ENCODE measurements around the gene ST7L. TPM values are rescaled to one million over a fixed set of nuclear protein-coding genes. Genes with fewer than 3 reads are reported as not detected.
A peak's percentile ranks its signal among the peaks of the same experiment; 100 is the strongest.

Gene ST7L
- total and polyA plus RNA-seq, 11 donors, result 6.9 to 20.3 (median 13.7) TPM

DNA sequence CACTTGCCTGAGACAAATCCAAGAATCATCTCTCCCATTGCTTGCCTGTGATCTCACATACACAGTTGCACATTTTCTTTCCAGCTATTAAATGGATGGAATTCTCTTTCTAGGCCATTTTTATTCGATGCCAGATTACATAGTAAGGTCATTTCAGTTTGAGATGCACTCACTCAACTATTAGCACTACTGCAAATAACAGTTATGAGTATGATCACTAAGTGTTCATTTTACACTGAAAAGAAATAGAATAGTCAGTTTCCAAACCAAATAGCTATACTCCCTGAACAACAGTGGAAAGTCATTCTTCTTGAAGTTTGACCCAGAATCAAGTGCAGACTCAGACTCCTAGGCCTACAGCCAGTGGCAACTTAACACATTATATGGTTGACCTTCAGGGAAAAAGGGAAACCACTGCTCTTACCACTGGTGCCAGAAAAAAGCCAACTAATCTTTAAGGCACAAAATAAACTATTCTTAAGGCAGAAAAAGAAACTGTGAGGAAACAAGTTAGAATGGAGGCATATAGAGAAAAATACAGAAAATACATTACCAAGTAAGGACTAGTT lies 78.6 kb downstream of the ST7L start:
- WGBS, 4 donors, result 0 to 92% (median 76%) methylated on average over 1 of the region's 1 CpG
- peak in 1 of 4 donors; percentile 39 for ATAC-seq
- H3K27me3 ChIP-seq, result no peaks in the 10 kb centered on the region
- DNase-seq, result no peak
- no peak overlapping the region for H3K4me3 ChIP-seq
- H3K36me3 ChIP-seq, result peaks cover 0 to 47% (median 29%) of the 10 kb centered on the region in 9 donors
- H3K4me1 ChIP-seq, result peaks cover 0 to 27% (median 5%) of the 10 kb centered on the region in 12 donors
- no peak overlapping the region for H3K27ac ChIP-seq
- intact Hi-C loops (cut with DNase I), result loop anchor here in 1 of 10 donors (1.0 to 10.0 kb wide), 2 partner anchors 38 to 54 kb away; no protein-coding TSS in a partner anchor
- TF ChIP-seq, protein P1, sequence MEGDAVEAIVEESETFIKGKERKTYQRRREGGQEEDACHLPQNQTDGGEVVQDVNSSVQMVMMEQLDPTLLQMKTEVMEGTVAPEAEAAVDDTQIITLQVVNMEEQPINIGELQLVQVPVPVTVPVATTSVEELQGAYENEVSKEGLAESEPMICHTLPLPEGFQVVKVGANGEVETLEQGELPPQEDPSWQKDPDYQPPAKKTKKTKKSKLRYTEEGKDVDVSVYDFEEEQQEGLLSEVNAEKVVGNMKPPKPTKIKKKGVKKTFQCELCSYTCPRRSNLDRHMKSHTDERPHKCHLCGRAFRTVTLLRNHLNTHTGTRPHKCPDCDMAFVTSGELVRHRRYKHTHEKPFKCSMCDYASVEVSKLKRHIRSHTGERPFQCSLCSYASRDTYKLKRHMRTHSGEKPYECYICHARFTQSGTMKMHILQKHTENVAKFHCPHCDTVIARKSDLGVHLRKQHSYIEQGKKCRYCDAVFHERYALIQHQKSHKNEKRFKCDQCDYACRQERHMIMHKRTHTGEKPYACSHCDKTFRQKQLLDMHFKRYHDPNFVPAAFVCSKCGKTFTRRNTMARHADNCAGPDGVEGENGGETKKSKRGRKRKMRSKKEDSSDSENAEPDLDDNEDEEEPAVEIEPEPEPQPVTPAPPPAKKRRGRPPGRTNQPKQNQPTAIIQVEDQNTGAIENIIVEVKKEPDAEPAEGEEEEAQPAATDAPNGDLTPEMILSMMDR (IDR thresholded peaks at IDR 0.05), result no peak
- no peak for TF ChIP-seq POLR2A (IDR thresholded peaks at IDR 0.05)
- H3K9me3 ChIP-seq, result no peaks in the 10 kb centered on the region

DNA sequence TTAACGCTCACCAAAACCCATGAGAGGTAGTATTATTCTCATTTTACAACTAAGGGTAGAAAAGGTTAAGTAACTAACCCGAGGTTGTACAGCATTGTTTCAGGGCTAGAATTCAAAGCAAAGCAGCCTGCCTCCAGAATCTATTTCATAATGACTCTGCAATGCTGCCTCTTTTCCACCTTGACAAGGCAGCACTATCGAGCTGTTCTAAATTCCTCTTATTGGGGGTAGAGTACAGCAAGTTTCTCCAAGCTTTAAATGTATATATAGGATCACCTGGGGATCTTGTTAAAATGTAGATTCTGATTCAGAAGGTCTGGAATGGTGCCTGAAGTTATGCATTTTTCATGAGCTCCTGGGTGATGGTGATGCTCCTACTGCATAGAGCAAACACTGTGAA lies 80.1 kb downstream of the ST7L start:
- 81 to 94% (median 85%) methylated on average over 3 of the region's 3 CpGs for WGBS, 4 donors
- intact Hi-C loops (cut with DNase I), result no loop called here
- TF ChIP-seq, protein P1 (IDR thresholded peaks at IDR 0.05), result no peak
- no peak for TF ChIP-seq POLR2A (IDR thresholded peaks at IDR 0.05)
- Histone ChIP-seq H3K36me3 (peaks cover 0 to 50% (median 29%) of the 10 kb centered on the region in 9 donors), H3K27ac (no peak overlapping the region), H3K9me3 (no peaks in the 10 kb centered on the region), H3K27me3 (no peaks in the 10 kb centered on the region), H3K4me3 (no peak overlapping the region), H3K4me1 (peaks cover 0 to 24% (median 2%) of the 10 kb centered on the region in 12 donors)
- ATAC-seq, result no peak
- no peak for DNase-seq

DNA sequence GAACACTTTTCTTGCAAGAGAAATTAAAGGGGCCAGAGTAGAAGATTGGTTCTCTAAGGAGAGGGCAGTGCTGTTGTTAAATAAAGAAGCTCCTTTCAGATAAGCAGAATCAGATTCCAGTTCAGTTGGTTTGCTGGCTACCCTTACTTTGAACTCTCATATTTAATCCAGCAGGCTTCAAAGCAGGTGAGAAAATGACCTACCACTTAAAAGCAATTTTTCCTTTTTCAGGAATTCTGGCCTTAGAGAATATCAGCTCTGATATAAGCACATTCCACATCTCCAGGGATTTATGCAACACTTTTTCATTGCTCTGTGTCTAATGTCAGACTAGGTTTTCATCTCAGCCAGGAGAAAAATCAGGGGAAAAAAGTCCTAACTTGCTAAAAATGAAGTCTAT lies 81.5 kb downstream of the ST7L start:
- Histone ChIP-seq H3K36me3 (peaks cover 0 to 53% (median 29%) of the 10 kb centered on the region in 9 donors), H3K27me3 (no peaks in the 10 kb centered on the region), H3K4me3 (no peak overlapping the region), H3K27ac (no peak overlapping the region), H3K4me1 (peaks cover 0 to 30% (median 3%) of the 10 kb centered on the region in 12 donors), H3K9me3 (no peaks in the 10 kb centered on the region)
- intact Hi-C loops (cut with DNase I), result no loop called here
- no peak for DNase-seq
- ATAC-seq, result no peak
- TF ChIP-seq, protein P1 (IDR thresholded peaks at IDR 0.05), result no peak
- TF ChIP-seq POLR2A (IDR thresholded peaks at IDR 0.05), result no peak

DNA sequence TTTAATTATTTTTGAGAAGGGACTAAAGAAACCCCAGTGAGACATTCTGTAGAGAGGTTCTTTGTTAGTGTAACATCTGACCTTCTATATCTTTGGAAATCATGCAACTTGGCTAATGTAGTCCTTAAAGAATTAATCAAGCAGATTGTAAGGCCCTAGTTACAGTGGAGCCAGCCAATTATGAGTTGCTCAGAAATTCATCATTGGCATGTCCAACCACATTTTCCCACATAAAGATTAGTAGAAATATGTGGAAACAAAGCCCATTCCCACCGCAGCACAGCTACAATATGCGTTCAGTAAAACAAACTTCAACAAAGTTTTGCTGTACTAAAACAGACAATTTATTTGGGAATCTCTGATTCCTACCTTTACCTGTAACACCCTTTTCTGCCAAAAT lies 82.4 kb downstream of the ST7L start:
- WGBS, 4 donors, result 74 to 93% (median 81%) methylated on average over 2 of the region's 2 CpGs
- H3K27me3 ChIP-seq, result no peaks in the 10 kb centered on the region
- H3K9me3 ChIP-seq, result no peaks in the 10 kb centered on the region
- no peak overlapping the region for H3K4me3 ChIP-seq
- no peak for TF ChIP-seq POLR2A (IDR thresholded peaks at IDR 0.05)
- TF ChIP-seq, protein P1 (IDR thresholded peaks at IDR 0.05), result no peak
- DNase-seq, result no peak
- no peak overlapping the region for H3K27ac ChIP-seq
- ATAC-seq, result no peak
- H3K4me1 ChIP-seq, result peaks cover 0 to 38% (median 4%) of the 10 kb centered on the region in 12 donors
- intact Hi-C loops (cut with DNase I), result no loop called here
- peaks cover 0 to 45% (median 27%) of the 10 kb centered on the region in 9 donors for H3K36me3 ChIP-seq

All from heart left ventricle (tissue), 16 donors.